HEK293T (cell line): Measurements from ENCODE around the gene FRRS1.

Experiments used
- FOXK2 ChIP-seq: fragments of 450-650 bp; IDR thresholded peaks from 2 replicates; pipeline ENCODE4 v1.6.1; 2016; ENCODE audit warnings: mild to moderate bottlenecking
- FOXM1 ChIP-seq: fragments of 450-650 bp; IDR thresholded peaks from 2 replicates; pipeline ENCODE4 v1.6.1; 2017; ENCODE audit warnings: mild to moderate bottlenecking, borderline replicate concordance
- SP1 ChIP-seq: fragments of 450-650 bp; IDR thresholded peaks from 2 replicates; pipeline ENCODE4 v1.6.1; 2017

DNA sequence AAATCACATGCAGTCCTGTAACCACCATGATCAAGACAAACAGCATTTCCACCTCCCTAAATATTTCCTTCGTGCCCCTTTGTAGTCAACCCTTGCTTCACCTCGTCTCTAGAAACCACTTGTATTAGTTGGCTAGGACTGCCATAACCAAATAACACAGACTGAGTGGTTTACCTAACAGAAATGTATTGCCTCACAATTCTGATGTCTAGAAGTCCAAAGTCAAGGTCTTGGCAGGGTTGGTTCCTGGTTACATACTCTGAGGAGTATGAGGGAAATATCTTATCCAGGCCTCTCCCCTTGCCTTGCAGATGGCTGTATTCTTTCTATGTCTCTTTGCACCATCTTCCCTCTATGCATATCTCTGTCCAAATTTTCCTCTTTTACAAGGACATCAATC, 23.3 kb upstream of the FRRS1 start:
- TF ChIP-seq SP1: no peak
- no peak for TF ChIP-seq FOXM1
- TF ChIP-seq FOXK2: no peak
